ENCODE measurements around the gene IRX5. TPM values are rescaled to one million over a fixed set of nuclear protein-coding genes. Genes with fewer than 3 reads are reported as not detected.

IRX5 gene
- total RNA-seq, 1 donor from 2014 or later, result 4.3 TPM

DNA sequence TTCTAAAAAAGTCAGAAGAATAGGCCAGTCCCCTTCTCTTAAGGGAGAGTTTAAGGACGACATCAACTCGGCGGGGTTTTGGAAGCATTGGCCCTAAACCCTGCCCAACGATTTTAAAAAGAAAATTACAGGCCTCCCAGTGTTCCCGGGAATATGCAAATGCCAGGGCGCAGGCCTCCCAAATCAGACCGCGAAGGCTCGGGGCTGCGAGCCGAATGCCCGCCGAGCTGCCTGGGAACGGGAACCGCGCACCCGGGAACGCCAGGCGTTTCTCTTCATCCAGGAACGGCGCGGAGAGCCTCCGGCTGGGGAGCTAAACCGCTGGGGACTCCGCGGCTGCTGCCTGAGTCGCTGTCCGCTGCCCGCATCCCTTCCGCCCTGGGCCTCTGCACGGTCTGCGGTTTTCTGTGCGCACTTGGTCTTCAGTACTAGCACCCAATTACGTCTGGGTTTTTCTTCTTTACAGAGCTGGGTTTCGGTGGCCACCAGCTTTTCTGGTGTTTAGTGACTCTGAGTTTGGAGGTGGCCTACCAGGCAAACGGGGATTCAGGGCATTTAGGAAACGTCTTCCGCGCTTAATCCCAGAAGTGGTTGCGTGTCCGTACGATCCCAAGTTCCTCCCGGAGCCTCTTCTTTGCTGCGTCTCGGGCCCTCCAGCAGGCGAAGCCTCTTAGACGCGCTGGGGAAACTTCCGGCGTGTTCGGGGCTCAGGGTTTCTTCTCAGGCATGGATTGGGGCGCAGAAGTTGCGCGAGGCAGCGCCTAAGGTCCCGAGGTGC, 5.7 kb downstream of the IRX5 start:
- peak; percentile 84 for DNase-seq (ENCODE audit: extremely low spot score, unreplicated experiment)
- Mint-ChIP-seq H3K9me3 (ENCODE audit: unreplicated experiment) (no peaks in the 10 kb centered on the region), H3K36me3 (ENCODE audit: unreplicated experiment) (peaks cover 18% of the 10 kb centered on the region), H3K27ac (ENCODE audit: unreplicated experiment) (peak overlapping the region; percentile 49), H3K4me3 (ENCODE audit: unreplicated experiment) (peak overlapping the region; percentile 75), H3K4me1 (ENCODE audit: unreplicated experiment) (peaks cover 47% of the 10 kb centered on the region), H3K27me3 (ENCODE audit: unreplicated experiment) (peaks cover 85% of the 10 kb centered on the region)
- TF ChIP-seq, protein P1, sequence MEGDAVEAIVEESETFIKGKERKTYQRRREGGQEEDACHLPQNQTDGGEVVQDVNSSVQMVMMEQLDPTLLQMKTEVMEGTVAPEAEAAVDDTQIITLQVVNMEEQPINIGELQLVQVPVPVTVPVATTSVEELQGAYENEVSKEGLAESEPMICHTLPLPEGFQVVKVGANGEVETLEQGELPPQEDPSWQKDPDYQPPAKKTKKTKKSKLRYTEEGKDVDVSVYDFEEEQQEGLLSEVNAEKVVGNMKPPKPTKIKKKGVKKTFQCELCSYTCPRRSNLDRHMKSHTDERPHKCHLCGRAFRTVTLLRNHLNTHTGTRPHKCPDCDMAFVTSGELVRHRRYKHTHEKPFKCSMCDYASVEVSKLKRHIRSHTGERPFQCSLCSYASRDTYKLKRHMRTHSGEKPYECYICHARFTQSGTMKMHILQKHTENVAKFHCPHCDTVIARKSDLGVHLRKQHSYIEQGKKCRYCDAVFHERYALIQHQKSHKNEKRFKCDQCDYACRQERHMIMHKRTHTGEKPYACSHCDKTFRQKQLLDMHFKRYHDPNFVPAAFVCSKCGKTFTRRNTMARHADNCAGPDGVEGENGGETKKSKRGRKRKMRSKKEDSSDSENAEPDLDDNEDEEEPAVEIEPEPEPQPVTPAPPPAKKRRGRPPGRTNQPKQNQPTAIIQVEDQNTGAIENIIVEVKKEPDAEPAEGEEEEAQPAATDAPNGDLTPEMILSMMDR (IDR thresholded peaks at IDR 0.05), result no peak

GRCh38 chr16:54936979-54937670, 6.5 kb downstream of the IRX5 start:
- peak; percentile 88 for DNase-seq (ENCODE audit: extremely low spot score, unreplicated experiment)
- no peaks in the 10 kb centered on the region for H3K9me3 Mint-ChIP-seq (ENCODE audit: unreplicated experiment)

DNA sequence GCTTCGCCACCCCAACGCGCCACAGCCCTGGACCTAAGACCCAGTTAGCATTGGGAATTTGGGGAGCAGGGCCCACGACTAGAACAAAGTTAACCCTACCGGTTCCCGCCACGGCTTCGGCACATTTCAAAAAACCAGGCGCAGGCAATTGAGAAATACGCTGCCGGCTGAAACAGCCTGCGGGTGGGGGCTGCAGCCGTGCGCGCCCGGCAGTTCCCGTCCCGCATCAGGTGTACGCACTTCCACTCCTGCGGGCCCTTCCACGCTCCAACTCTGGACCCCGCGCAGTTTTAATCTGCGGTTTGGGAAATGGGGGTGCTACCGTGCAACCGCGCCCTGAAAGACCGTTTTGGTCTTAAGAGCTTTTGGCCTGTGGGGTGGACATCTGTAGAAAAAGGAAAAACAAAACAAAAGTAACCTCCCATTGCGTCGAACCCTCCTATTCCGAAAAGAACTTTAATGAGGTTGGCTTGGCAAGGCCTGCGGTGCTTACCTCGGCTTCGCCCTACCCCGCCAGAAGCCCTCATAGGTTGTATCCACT, 7.1 kb downstream of the IRX5 start:
- Mint-ChIP-seq H3K4me1 (ENCODE audit: unreplicated experiment) (peaks cover 36% of the 10 kb centered on the region), H3K4me3 (ENCODE audit: unreplicated experiment) (peak overlapping the region; percentile 75), H3K9me3 (ENCODE audit: unreplicated experiment) (no peaks in the 10 kb centered on the region), H3K27ac (ENCODE audit: unreplicated experiment) (peak overlapping the region; percentile 31), H3K36me3 (ENCODE audit: unreplicated experiment) (peaks cover 9% of the 10 kb centered on the region), H3K27me3 (ENCODE audit: unreplicated experiment) (peaks cover 88% of the 10 kb centered on the region)
- DNase-seq (ENCODE audit: extremely low spot score, unreplicated experiment), result no peak
- TF ChIP-seq, protein P1 (IDR thresholded peaks at IDR 0.05), result peak; percentile 17

More at GRCh38 chr16:54936979-54937670, 6.5 kb downstream of the IRX5 start:
- H3K27me3 Mint-ChIP-seq (ENCODE audit: unreplicated experiment), result peaks cover 87% of the 10 kb centered on the region
- TF ChIP-seq, protein P1 (IDR thresholded peaks at IDR 0.05), result peak; percentile 86
- H3K4me3 Mint-ChIP-seq (ENCODE audit: unreplicated experiment), result peak overlapping the region; percentile 75
- H3K27ac Mint-ChIP-seq (ENCODE audit: unreplicated experiment), result peak overlapping the region; percentile 49
- H3K4me1 Mint-ChIP-seq (ENCODE audit: unreplicated experiment), result peaks cover 42% of the 10 kb centered on the region
- peaks cover 14% of the 10 kb centered on the region for H3K36me3 Mint-ChIP-seq (ENCODE audit: unreplicated experiment)

- Mint-ChIP-seq H3K4me3 (ENCODE audit: unreplicated experiment) (peak overlapping the region; percentile 75), H3K27me3 (ENCODE audit: unreplicated experiment) (peaks cover 92% of the 10 kb centered on the region)
- DNase-seq (ENCODE audit: extremely low spot score, unreplicated experiment), result peak; percentile 83
Measured at GRCh38 chr16:54938212-54939028, 7.8 kb downstream of the IRX5 start.

More at GRCh38 chr16:54938212-54939028, 7.8 kb downstream of the IRX5 start:
- TF ChIP-seq, protein P1 (IDR thresholded peaks at IDR 0.05), result no peak
- no peak overlapping the region for H3K27ac Mint-ChIP-seq (ENCODE audit: unreplicated experiment)
- no peaks in the 10 kb centered on the region for H3K9me3 Mint-ChIP-seq (ENCODE audit: unreplicated experiment)
- peaks cover 36% of the 10 kb centered on the region for H3K4me1 Mint-ChIP-seq (ENCODE audit: unreplicated experiment)
- peaks cover 9% of the 10 kb centered on the region for H3K36me3 Mint-ChIP-seq (ENCODE audit: unreplicated experiment)

Data from osteocyte (in vitro differentiated cells).